Measurements from ENCODE around the gene CLCN4.
A peak's percentile ranks its signal among the peaks of the same experiment; 100 is the strongest.

CLCN4 gene

DNA sequence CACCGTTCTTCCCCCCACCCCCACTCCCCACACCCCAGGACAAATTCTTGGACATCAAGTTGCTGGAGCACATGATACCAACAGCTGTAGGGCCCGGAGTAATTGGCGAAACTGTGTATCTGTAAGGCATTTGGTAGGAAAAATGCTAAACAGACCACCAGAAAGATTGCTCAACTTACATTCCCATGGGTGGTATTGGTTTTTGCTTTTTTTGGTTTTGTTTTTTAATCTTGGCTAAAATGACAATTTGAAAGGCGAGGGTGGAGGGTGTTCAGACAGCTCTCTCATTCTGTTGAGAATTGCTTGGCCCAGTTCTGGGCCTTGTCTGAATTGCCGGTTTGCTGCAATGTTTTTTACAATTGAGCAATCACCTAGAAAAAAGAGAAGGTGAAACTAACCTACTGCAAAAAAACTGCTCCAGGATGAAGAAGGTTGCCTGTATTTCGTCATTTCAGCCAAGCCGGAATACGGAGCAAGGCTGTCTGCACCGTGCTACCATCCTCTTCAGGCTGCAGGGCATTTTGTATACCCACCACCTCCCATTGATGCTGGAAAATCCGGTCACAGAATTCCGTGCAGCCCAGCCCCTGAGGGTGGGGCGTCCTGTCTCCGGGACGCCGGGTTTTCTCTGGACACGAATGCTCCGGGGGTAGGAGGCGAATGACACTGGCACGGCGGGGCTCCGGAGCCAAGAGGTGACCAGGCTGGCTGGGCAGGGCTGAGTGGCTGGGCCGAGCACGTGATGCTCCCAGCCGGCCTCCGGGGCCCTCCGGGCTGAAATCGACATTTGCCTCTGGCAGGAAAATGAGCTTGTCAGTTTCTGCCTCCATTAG lies at the start of gene CLCN4:
Gene CLCN4, plus strand, starts transcription at position 777 of the 833 bp plus-strand sequence. CDS start 28,058 bp downstream, outside the sequence.
- peak; percentile 63 for DNase-seq

DNA sequence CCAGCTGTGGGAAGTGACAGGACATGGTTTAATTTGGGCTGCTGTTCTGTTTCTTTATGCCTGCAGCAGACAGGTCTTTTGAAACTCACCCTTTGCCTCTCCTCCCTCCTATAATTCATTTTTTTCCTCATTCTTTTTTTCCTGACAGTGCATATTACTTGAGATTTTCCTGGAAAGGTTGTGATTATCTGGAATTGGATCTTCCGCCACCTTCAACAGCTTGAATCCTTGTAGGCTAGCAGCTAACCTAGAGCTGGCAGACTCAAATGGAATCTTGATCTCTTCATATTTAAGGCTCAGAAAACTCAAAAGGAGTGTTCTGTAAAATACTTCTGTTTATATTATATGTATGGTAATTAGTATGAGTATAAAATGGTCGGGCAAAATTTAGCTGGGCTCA lies 49.3 kb upstream of the CLCN4 start:
- DNase-seq: no peak

- DNase-seq: no peak
Observed at GRCh38 chrX:10108288-10108687, 48.5 kb upstream of the CLCN4 start.

GRCh38 chrX:10109695-10110094 lies 47.1 kb upstream of the CLCN4 start:
- DNase-seq: no peak

- no peak for DNase-seq
Observed at GRCh38 chrX:10110316-10110935, 46.3 kb upstream of the CLCN4 start.

DNA sequence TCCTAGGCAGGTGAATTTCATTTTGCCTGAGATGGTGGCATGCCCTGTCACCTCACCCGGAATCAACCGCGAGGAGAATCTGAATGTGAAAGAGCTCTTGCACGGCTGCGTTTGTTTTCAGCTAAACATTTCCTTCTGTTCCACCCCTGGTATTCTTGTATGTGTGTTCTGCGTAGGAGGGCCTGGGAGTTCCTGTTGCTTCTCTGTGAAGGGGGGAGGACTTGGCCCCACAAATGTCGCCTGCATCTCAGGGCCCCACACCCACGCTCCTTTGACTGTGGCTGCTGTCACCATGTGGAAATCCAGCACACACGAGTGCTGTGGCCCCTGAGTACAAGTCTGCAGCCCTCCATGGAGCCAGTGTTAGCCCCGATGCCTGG lies 45.8 kb upstream of the CLCN4 start:
- DNase-seq: no peak

DNA sequence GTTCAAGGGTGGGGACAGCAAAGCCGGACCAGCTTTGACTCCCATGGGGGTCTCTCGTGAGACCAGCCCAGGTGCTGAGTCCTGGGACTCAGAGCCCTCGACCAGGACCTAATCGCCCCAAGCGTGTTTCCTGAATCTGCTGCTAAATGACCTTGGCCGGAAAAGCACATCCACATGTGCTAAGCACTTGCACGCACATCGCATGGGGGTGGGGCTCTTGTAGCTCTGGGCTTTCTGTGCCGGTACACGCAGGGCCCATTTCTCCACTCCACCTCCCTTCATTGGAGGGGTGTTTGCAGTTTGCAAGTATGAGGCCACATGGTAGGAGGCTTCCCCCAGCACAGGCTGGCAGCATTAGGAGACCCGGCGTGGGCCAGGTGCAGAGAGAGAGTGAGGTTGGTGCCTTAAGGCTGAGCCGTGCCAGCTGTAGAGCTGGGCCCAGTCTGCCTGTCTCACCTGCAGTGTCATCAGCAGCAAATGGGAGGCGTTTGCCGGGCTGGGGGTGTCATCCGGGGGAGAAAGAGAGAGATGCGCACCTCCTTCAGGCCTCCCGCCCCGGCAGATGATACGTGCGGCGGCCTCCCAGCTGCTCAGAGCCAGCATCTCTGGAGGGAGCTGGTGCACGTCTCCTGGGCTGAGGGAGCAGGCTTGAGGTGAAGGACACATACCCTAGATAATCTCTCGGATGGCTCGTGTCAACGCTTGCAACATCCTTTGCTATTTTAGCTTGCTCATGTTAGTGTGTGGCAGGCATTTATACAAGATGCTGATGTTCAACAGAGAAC lies 45.2 kb upstream of the CLCN4 start:
- DNase-seq: no peak

GRCh38 chrX:10112510-10112909 lies 44.3 kb upstream of the CLCN4 start:
- DNase-seq: no peak

DNA sequence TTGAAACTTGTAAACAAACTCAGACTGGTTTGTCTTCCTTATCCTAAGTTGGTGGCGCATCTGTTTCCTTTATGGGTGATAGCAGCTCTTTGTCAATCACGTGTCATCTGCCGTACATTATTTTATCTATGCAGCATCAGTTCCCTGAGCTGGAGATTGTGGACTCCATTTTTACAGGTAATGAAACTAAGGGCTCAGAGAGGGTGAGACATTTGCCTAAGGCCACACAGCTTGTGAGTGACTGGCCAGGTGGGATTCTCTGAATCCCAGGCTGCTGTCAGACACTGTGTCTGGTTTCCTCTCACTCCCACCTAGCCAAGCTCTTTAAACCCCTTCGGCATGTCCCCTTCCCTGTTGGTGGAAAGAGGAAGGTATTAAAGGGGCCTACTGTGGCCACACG lies 41.7 kb upstream of the CLCN4 start:
- no peak for DNase-seq

GRCh38 chrX:10117301-10117700 lies 39.5 kb upstream of the CLCN4 start:
- no peak for DNase-seq

DNA sequence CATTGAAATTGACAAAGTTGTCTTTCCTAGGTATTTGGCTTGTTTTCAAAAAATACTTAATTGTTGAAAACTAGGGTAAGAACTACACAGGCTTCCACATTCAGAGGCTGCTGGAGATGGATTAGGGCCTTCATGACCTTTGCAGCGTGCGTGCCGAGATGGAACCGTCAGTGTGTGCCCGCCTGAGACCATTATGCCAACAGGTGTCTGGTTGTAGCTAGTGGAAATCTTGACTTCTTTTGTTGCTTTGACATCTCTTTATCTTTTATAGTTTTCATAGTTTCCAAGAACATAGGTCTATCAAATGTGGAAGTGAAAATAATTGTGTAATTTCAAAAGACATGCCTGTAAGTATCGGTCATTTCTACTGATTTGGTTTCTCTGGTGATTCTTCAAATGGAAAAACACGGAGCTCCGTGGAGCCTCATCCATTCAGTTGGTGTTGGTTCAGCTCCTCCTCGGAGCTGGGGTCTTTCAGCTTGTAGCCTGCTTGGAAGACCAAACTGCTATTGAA lies 38.9 kb upstream of the CLCN4 start:
- DNase-seq: no peak

- DNase-seq: no peak
Observed at GRCh38 chrX:10118530-10118929, 38.2 kb upstream of the CLCN4 start.

- DNase-seq: peak; percentile 61
Observed at GRCh38 chrX:10119399-10119990, 37.3 kb upstream of the CLCN4 start.

- no peak for DNase-seq
Observed at GRCh38 chrX:10120331-10120730, 36.4 kb upstream of the CLCN4 start.

- no peak for DNase-seq
Observed at GRCh38 chrX:10120828-10121227, 35.9 kb upstream of the CLCN4 start.

DNA sequence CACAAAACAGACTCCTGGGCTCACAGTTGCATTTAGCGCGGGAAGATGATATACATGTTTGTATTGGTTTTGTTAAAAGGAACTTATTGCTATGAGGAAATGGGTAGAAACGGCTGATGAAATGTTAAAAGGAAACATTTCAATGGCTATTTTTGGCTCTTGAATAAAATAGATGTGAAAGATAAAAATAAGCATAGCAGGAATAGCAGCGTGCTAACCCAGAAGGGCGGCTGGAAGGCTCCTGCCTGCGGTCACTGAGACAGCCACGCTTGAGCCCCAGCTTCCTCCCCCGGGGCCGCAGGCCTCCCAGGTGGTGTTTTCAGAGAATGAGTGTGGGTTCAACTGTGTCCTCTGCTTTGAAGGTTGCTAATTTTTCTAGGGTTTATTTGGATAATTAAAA lies 35.0 kb upstream of the CLCN4 start:
- DNase-seq: no peak

DNA sequence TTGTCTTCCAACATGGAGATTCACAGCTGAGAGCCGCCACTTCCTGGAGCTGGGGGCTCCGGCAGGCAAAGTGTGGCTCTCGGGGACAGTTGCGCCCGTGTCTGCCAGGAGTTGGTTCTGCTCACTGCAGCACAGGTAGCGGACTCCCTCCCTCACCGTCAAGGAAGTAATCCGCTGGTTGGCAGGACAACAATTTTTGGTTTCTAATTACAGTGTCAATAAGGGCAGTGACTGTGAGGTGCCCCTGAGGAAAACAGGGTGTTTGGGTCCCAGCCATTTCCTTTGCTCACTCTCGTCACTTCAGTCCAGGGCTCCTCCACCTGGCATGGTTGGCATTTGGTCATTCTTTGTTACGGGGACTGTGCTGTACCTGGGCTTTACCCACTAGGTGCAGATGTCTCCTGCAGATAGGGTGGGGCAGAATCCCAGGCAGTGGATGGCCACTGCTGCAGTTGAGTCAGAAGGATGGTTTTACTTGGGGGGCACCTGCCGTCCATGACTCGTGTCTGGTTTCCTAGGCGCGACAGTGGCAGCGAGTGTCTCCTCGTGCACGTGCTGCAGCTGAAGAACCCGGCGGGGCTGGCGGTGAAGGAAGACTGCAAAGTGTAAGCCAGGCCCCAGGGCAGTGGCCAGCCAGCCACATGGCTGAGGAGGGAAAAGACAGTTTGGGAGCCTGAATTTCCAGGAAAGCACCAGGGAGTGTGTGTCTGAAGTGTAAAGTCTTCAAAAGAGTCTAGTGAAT lies 32.1 kb upstream of the CLCN4 start:
- DNase-seq: no peak

- no peak for DNase-seq
Observed at GRCh38 chrX:10125248-10125615, 31.5 kb upstream of the CLCN4 start.

DNA sequence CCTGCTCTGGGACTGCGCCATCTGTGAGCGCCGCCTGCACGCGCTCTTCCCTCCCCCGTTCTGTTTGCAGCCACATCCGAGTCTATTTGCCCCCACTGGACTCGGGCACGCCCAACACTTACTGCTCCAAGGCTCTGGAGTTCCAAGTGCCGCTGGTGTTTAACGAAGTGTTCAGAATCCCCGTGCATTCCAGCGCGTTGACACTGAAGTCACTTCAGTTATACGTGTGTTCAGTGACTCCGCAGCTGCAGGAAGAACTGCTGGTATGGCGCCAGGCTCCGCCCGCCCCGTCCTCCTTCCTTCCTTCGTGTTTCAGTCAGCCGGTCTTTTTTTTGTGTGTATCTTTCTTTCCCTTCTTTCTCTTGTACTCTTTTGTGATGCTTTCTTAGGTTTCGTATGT lies 30.7 kb upstream of the CLCN4 start:
- DNase-seq: peak; percentile 48

DNA sequence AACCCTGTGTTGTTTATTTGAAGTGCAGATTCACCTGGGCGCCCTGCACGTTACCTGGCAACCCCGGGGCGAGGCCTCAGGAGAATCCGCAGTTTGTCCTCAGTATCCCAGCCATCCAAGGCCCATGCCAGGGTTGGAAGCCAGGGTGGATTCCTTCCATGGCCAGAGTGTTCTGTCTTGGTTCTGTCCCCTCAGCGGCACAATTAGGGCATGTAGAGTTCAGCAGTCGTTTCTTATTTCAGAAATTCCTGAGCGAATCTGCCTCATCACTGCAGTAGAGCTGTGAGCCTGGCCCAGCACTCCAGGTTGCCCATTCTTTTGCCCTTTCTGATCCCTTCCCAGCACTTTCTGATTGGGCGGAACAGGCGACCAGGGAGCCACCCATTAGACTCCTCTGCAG lies 29.9 kb upstream of the CLCN4 start:
- no peak for DNase-seq

- DNase-seq: no peak
Observed at GRCh38 chrX:10128386-10128785, 28.4 kb upstream of the CLCN4 start.

- DNase-seq: no peak
Observed at GRCh38 chrX:10129229-10129628, 27.5 kb upstream of the CLCN4 start.

Data from left hindlimb (tissue), 1 donor.